OCI-LY1 (cell line): ENCODE results near the gene FARS2.

Source experiments
- H2AFZ ChIP-seq: fragments of 200-600 bp; sonication (generic), shearing (Covaris generic); 2 replicates; pipeline ENCODE4 v1.6.0; 2014; ENCODE audit warnings: antibody characterized with exemption, mild to moderate bottlenecking, low read length
- H3F3A ChIP-seq: fragments of 200-600 bp; sonication (generic), shearing (Covaris generic); 2 replicates; pipeline ENCODE4 v1.6.0; 2014; ENCODE audit warnings: mild to moderate bottlenecking, antibody characterized with exemption, low read length, moderate library complexity; ENCODE audit not compliant: insufficient read depth
- H3K27ac ChIP-seq: fragments of 200-600 bp; sonication (generic); 2 replicates; pipeline ENCODE4 v1.5.1; 2014; ENCODE audit warnings: low read length, mixed run types, mild to moderate bottlenecking, low read depth; ENCODE audit not compliant: poor library complexity, severe bottlenecking
- H3K27me3 ChIP-seq: fragments of 200-600 bp; sonication (generic); 2 replicates; pipeline ENCODE4 v1.6.0; 2014; ENCODE audit warnings: antibody characterized with exemption, mild to moderate bottlenecking, low read length, moderate library complexity; ENCODE audit not compliant: insufficient read depth
- H3K36me3 ChIP-seq: fragments of 200-600 bp; sonication (generic); 2 replicates; pipeline ENCODE4 v1.6.1; 2014; ENCODE audit warnings: mild to moderate bottlenecking, antibody characterized with exemption, low read length, moderate library complexity, mixed read lengths; ENCODE audit not compliant: insufficient read depth
- H3K4me1 ChIP-seq: fragments of 200-600 bp; sonication (generic); 2 replicates; pipeline ENCODE4 v1.5.1; 2014; ENCODE audit warnings: mild to moderate bottlenecking, low read length, moderate library complexity; ENCODE audit not compliant: insufficient read depth, severe bottlenecking
- H3K4me2 ChIP-seq: fragments of 200-600 bp; sonication (generic), shearing (Covaris generic); 2 replicates; pipeline ENCODE4 v1.6.1; 2014; ENCODE audit warnings: low read length
- H3K4me3 ChIP-seq: fragments of 200-600 bp; sonication (generic); 2 replicates; pipeline ENCODE4 v1.5.1; 2014; ENCODE audit warnings: low read length, low read depth, mild to moderate bottlenecking, mixed read lengths; ENCODE audit not compliant: poor library complexity, severe bottlenecking
- H3K79me2 ChIP-seq: fragments of 200-600 bp; shearing (Covaris generic); 2 replicates; pipeline ENCODE4 v1.6.1; 2016; ENCODE audit warnings: mixed run types, low read length, mixed read lengths; ENCODE audit not compliant: insufficient read depth
- H3K9ac ChIP-seq: fragments of 200-600 bp; sonication (generic), shearing (Covaris generic); 2 replicates; pipeline ENCODE4 v1.6.1; 2014; ENCODE audit warnings: mild to moderate bottlenecking, low read length, mixed read lengths
- H3K9me2 ChIP-seq: fragments of 200-600 bp; sonication (generic), shearing (Covaris generic); 2 replicates; pipeline ENCODE4 v1.6.1; 2014; ENCODE audit warnings: low read depth, mild to moderate bottlenecking, low read length, mixed read lengths
- H3K9me3 ChIP-seq: fragments of 200-600 bp; shearing (Covaris generic); 2 replicates; pipeline ENCODE4 v1.6.1; 2014; ENCODE audit warnings: low read length, mixed read lengths
- H4K20me1 ChIP-seq: fragments of 200-600 bp; sonication (generic), shearing (Covaris generic); 2 replicates; pipeline ENCODE4 v1.6.0; 2016; ENCODE audit warnings: mild to moderate bottlenecking, low read length; ENCODE audit not compliant: insufficient read depth
- CTCF ChIP-seq: fragments of 200-600 bp; sonication (generic), shearing (Covaris generic); IDR thresholded peaks from 2 replicates; pipeline ENCODE4 v1.5.1; 2017; ENCODE audit warnings: mild to moderate bottlenecking, antibody characterized with exemption, low read length, moderate library complexity, mixed read lengths
- EZH2 ChIP-seq: fragments of 200-600 bp; sonication (generic), shearing (Covaris generic); IDR thresholded peaks from 2 replicates; pipeline ENCODE4 v1.8.0; 2017; ENCODE audit warnings: borderline replicate concordance, mixed run types, mild to moderate bottlenecking, antibody characterized with exemption, low read length, moderate library complexity, mixed read lengths

FARS2 gene

GRCh38 chr6:5335020-5335419 lies 73.7 kb downstream of the FARS2 start:
- TF ChIP-seq EZH2 (no peak), CTCF (no peak)
- no peaks in the 10 kb centered on the region for H3K9me3 ChIP-seq
- no peaks in the 10 kb centered on the region for H3K79me2 ChIP-seq
- no peaks in the 10 kb centered on the region for H3K27me3 ChIP-seq
- H3K9me2 ChIP-seq, result no peaks in the 10 kb centered on the region
- H3K4me2 ChIP-seq, result no peak overlapping the region
- H3K9ac ChIP-seq, result no peak overlapping the region
- H3K4me3 ChIP-seq, result no peak overlapping the region
- H4K20me1 ChIP-seq, result no peaks in the 10 kb centered on the region
- peaks cover 37% of the 10 kb centered on the region for H3K4me1 ChIP-seq
- H3K36me3 ChIP-seq, result no peaks in the 10 kb centered on the region
- no peaks in the 10 kb centered on the region for H3F3A ChIP-seq
- no peak overlapping the region for H2AFZ ChIP-seq
- no peak overlapping the region for H3K27ac ChIP-seq

- H2AFZ ChIP-seq, result no peak overlapping the region
- no peaks in the 10 kb centered on the region for H3K36me3 ChIP-seq
- H3F3A ChIP-seq, result no peaks in the 10 kb centered on the region
- peaks cover 37% of the 10 kb centered on the region for H3K4me1 ChIP-seq
- no peak overlapping the region for H3K9ac ChIP-seq
- H3K79me2 ChIP-seq, result no peaks in the 10 kb centered on the region
- no peak for TF ChIP-seq EZH2
- no peak for TF ChIP-seq CTCF
- H3K4me3 ChIP-seq, result no peak overlapping the region
- H3K27me3 ChIP-seq, result no peaks in the 10 kb centered on the region
- H3K9me2 ChIP-seq, result no peaks in the 10 kb centered on the region
- no peaks in the 10 kb centered on the region for H4K20me1 ChIP-seq
- no peak overlapping the region for H3K27ac ChIP-seq
- no peak overlapping the region for H3K4me2 ChIP-seq
- no peaks in the 10 kb centered on the region for H3K9me3 ChIP-seq
Observed at GRCh38 chr6:5337573-5337972, 76.3 kb downstream of the FARS2 start.

- H3K9me3 ChIP-seq, result no peaks in the 10 kb centered on the region
Observed at GRCh38 chr6:5338177-5338960, 77.1 kb downstream of the FARS2 start.

More at GRCh38 chr6:5338177-5338960, 77.1 kb downstream of the FARS2 start:
- H2AFZ ChIP-seq, result no peak overlapping the region
- peak overlapping the region; percentile 38 for H3K27ac ChIP-seq
- H3K4me3 ChIP-seq, result peak overlapping the region; percentile 23
- peak overlapping the region; percentile 27; the same call in 1 of the 2 replicates for H3K9ac ChIP-seq
- no peak for TF ChIP-seq CTCF
- no peak for TF ChIP-seq EZH2
- no peaks in the 10 kb centered on the region for H4K20me1 ChIP-seq
- no peaks in the 10 kb centered on the region for H3K36me3 ChIP-seq
- H3K79me2 ChIP-seq, result no peaks in the 10 kb centered on the region
- H3K4me1 ChIP-seq, result peaks cover 37% of the 10 kb centered on the region
- no peaks in the 10 kb centered on the region for H3F3A ChIP-seq
- no peaks in the 10 kb centered on the region for H3K27me3 ChIP-seq
- H3K9me2 ChIP-seq, result no peaks in the 10 kb centered on the region
- peak overlapping the region; percentile 50 for H3K4me2 ChIP-seq
